NCI-H2196 treated with DMSO at 0.1 percent for 48 hours (cell line): ENCODE data around the gene MAML2.
"Not testable (repeated sequence)": the region's sequence is repeated elsewhere in the genome, so short reads cannot be mapped to it uniquely, and the experiment has no call there.

Source experiments
- DNase-seq: peaks from one replicate; lab custom pipeline; 2025; ENCODE audit not compliant: unreplicated experiment; lab: John Stamatoyannopoulos, UW

Gene MAML2

DNA sequence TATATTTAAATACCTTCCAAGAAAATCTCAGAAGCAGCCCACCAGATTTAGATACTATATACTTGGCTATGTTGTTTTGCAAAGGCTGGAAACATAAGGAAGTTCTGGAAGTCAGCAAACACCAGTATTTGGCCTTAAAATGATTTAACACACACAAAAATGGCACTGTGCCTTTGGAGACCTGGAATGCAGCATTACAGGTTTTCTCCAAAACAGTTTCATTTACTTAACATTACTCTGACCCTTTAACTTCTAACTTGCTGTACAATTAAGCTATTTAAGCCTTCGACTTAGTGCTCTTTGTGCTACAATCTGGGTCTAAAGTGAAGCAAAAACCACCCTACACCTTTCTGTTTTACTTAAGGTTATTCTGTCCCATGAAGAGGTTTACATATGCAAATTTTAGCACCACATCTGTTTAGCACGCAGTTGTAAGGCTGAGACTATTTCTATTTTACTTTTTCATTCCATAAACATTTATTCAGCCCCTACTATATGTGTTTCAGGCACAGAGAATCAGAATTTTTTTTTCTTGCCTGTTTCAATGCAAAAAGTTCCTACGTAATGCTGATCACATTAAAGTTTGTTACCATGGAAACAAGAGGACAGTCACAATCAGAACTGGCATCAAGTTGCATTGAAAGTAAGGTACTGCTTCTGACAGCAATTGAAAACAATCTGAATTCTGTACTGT lies 70.3 kb downstream of the MAML2 start:
- no peak for DNase-seq

DNA sequence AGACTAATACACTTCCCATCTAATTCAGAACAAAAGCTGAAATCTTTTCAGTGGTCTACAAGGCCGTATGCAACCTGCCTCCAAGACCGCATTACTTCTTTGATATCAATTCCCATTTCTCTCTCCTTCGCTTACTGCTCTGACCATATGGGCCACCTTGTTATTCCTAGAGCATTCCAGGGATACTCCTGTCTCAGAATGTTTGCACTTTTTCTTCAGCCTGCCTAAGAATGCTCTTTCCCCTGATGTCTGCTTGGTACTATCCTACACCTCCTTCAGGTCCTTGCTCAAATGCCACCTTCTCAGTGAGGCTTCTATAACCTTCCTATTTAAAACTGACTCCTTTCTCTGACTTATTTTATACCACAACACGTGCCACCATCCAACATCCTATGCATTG lies 71.2 kb downstream of the MAML2 start:
- no peak for DNase-seq

DNA sequence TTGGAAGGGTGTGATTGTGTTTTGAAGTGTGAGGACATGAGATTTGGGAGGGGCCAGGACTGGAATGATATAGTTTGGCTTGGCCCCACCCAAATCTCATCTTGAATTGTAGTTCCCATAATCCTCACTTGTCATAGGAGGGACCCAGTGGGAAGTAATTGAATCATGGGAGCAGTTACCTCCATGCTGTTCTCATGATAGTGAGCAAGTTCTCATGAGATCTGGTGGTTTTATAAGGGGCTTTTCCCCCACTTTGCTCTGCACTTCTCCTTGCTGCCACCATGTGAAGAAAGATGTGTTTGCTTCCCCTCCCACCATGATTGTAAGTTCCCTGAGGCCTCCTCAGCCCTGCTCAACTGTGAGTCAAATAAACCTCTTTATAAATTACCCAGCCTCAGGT lies 71.6 kb downstream of the MAML2 start:
- not testable (repeated sequence) for DNase-seq

DNA sequence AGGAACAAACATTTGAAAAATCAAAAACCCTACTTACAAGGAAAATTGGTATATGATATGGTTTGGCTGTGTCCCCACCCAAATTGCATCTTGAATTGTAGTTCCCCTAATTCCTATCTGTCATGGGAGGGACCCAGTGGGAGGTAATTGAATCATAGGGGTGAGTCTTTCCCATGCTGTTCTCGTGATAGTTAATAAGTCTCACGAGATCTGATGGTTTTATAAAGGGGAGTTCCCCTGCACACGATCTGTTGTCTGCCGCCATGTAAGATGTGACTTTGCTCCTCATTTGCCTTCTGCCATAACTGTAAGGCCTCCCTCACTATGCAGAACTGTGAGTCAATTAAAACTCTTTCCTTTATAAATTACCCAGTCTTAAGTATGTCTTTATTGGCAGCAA lies 74.5 kb downstream of the MAML2 start:
- DNase-seq = not testable (repeated sequence)

DNA sequence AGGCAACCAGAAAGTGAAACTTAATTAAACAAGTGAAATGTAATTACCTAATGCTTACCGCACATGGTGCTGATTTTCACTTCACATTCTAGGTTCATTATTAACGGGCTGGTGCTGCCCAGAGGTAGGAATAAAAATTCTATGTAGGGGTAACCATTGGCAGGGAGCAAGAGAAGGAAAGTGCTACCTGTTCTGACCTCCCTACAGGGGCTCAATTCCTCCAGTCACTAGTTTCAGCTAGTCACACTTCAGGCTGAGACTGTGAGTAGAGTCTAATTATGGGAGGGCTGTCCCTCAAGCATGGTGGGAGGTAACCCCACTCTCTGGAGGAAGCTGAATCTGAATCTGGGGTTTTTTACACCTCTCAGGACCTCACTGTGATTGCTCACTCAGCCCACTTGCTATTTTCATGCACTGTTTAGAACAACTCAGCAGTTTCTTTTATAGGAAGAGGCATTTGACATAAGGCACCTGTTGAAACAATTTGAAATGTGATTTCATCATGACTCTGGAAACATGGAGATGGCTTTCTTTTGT lies 75.4 kb downstream of the MAML2 start:
- no peak for DNase-seq

DNA sequence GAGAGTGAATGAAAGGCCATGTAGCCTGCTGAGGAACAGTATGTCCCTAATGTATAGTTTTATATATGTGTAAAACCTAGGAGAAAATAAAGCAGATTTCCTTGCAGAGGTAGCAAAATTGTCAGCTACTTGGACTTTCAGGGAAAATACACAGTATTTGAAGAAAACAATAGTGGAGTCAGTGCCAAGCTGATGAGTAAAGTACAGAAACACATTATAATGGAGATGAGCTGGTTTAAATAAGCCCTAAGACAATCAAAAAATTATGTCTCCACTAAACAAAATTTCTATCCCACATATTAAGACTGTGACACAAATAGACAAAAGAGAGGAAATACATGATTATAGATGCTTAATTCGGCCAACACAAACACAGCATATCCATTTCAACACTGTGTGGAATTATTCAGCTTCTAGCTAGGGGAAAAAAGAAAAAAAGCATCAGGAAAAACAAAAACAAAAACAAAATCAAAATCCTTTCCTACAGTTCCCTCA lies 75.9 kb downstream of the MAML2 start:
- no peak for DNase-seq

DNA sequence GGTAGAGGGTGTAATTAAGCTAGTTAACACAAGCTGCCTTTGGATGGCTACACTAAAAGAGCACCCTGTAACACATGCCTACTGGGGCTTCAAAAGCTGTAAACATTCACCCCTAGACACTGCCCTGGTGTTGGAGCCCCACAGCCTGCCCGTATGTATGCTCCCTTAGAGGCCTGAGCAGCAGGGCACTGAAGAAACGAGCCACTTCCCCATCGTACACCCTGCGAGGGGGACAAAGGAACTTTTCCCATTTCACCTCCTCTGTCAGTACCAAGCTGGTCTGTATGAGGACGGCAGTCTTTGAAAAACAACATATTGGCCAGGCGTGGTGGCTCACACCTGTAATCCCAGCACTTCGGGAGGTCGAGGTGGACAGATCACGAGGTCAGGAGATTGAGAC lies 77.0 kb downstream of the MAML2 start:
- no peak for DNase-seq

DNA sequence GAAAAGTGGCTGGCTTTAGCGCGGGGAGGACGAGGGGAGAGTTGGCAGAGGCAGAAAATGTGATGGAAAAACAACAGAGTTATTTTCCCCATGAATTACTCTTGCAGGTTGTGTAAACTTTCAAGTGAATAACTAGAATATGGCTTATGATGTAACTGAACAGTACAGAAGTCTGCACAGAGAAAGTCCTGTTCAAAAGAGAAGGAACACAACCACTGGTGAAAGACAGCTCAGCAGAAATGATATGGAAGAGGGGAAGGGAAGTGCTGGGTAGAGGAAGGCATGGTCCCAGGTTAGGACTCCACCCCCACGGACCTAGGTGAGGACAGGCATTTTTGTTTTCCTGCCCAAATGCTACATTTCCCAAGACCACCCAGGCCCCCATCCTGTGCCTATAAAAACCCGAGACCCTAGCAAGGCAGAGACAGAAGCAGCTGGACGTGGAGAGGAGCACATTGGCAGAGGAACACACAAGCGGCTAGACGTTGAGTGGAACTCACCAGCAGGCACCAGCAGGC lies 77.7 kb downstream of the MAML2 start:
- DNase-seq = no peak

DNA sequence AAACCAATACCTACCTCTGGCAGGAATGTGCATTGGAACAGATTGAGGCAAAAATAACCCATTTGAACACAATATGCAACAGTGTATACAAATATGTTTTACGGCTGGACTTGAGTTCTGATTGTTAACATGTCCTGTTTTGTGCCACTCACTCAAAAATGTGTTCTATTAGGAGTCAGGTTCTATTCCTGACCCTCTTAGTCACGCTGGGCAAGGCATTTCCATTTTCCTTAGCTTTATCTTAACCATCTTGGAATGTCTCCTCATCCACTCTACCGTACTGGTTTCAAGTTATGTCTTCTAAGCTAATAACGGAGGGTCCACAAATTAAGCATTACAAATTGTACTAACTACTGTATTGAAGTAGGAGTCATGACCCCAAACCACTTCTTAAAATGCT lies 78.6 kb downstream of the MAML2 start:
- no peak for DNase-seq

DNA sequence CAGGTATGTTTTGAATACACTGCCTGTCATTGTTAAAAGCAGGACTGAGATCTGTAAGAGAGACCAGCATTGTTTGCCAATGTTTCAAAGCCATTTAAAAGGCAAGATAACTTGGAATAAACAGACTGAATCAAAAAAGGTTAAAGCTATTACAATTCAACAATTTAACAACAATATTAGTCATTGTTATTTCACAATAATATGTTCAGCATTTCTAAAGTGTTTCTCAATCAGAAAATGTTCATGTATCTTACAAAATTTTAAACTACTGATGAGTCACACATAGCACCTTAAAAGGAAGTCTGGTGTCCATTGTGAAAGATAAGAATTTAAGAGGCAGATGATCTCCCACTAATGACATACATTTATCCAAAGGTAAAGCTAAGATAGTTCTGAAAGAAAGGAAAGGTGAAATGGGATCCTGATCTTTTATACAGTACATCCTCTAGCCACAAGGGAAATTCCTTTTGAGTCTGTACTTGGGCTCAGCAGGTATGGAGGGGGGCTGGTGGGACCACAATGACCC lies 79.7 kb downstream of the MAML2 start:
- no peak for DNase-seq

DNA sequence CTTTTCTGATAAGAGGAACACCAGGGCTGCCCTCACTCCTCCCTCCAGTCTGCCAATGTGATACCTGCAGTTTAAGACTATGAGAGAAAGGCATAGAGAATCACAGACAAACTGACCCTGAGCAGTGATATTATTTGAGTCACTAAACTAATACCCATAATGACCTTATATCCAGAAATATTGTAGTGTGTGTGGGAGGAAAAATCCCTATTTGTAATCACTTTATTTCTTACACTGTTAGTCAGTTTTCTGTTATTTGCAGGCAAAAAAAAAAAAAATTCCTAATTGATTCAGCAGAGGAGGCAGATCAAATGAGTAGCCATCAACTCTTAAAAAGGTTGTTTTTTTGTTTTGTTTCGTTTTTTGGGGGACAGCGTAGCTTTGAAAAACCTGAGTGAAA lies 82.5 kb downstream of the MAML2 start:
- DNase-seq = no peak

DNA sequence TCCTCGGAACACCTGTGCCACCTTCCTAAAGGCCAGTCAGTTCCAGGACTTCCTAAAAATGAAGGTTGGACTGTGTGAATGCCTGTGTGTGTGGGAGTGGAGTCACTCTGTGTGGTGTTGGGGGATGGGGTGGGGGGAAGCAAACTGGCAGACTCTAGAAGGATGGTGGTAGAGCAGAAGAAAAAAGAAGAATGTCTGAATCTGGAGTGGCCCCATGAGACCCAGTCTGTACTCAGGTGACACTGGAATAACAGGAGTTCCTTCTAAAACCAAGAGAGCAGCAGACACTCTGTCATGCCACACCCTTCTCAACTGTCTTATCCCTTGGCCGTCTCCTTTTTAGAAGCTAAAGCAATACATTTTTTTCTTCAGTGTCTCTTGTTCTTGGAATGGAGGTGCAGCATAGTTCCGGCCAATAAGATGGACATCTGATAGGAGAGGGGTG lies 82.9 kb downstream of the MAML2 start:
- no peak for DNase-seq

DNA sequence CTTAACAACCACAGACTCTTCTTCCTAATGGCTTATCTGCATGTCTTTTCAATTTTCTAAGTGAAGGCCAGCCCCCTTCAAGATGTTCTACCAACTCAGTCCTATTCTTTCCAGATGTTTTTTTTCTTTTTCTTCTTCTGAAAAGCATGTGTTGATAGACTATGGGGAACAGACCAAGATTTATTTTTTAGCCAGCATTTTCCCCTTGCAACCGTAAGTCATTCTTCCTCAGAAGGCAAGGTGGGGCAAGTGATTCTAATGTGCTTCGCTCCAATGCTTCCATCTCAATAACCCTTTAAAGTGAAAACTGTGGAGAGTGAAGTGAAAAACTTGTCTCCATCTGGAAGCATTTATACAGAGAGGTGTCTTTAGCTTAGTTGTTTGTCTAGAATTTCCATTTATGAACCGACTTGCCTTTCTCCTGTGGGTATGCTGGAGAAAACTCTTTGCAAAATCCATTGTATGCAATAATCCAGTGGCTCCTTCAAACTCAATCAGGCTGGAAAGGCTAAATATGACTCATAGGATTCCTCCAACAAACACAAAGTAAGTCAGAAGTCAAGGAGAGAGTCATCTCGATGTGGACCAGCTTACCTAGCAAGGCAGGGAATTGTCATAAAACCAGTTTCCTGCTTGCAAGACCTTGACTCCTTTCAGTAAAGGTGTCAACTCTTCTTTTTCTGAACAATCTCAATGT lies 83.7 kb downstream of the MAML2 start:
- no peak for DNase-seq

DNA sequence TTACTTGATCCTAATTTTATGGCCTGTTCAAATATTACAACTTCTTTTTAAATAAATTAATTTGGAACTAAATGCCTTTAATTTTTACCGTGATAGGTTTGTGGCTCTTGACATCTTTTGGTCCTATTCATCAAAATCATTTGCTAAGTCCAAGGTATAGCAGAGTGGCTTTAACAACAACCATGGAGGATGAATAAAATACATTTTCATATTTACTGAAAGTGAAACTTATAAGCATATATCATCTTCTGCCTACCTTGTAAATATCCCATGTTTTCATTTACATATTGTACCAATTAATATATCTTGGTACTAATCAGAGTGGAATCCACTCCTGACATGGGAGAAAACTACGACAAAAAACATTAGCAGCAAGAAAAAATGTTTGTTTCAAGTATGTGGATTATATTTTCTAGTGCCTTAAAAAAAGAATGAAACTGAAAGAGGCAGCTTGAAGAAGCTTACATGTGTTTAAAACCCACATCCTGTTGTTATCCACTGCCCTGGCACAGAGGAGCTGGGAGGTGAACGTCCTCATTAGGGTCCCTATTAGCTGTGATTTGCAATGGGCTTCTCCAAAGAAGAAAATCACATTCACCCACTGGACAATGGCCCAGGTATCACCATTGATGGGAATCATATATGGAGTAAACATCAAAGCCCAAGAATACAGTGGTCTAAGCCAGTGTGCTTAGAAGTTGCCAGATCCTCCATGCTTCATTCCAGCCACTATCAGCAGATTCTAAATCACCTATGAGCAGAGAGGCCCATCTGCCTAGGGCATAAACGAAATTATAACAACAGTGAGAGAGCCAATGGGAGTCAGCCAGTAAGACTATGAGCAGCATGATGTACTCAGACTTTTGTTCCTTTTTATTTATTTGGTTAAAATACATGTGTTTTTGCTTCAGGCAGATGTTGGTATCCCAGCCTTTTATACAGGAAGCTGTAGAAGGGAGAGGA lies 84.7 kb downstream of the MAML2 start:
- DNase-seq = no peak

DNA sequence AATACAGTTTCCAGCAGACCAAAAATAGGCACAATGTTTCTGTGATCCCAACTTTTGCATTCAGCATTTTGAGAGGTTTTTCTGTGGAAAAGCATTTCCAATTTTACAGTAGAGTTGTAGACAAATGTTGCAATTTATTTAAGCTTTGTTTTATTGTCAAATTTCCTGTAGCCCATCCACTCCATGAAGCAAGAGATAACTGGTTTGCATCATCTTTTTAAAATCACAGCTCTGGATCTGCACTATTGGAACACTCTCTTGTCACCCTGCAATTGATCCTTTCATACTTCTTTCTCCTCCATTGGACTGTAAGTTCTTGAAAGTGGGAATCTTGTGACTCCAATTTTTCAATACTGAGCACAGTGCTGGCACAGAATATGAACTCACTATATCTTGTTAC lies 86.0 kb downstream of the MAML2 start:
- no peak for DNase-seq

DNA sequence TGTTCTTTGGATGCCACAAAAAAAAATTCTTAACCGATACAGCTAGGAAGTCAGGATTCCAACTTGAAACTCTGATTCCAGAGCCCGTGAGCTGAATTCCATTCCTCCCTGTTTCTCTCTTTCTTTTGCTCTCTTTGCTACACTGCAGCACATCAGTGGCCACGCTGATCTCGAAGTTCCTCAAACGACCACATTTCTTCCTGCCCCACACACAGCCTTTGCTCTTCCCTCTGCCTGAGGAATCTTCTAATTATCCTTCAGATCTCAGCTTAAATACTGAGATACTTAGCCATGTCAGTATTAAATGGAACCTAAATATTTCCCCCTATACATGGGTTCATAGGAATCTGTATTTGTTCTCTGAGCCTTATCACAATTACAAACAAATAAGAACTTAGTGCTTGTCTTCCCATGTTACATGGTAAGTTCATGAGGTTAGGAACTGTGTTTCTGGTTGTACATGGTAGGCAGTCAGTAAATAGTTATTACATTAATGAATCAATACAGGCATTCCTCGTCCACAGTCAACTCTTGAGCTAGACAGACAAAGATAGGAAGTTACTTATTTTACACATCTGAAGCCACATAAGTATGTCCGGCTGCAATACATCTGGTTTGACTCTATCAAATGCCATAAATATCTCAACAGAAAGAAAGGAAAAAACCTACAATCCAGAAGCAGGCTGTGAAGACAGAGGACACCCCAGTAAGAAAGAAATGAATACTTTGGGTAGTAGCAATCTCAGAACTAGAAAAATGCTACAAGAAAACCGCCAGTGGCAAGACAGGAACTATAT lies 86.6 kb downstream of the MAML2 start:
- no peak for DNase-seq

DNA sequence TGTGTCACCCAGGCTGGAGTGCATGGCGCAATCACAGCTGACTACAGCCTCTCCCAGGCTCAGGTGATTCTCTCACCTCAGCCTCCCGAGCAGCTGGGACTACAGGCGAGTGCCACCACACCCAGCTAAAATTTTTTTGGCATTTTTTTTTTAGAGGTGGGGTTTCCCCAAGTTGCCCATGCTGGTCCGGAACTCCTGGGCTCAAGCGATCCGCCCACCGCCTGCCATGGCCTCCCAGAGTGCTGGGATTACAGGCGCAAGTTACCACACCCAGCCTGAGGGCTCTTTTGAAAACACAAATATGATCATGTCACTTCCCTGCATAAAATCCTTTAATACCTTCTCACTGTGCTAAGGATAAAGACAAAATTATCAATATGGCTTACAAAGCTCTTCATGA lies 88.1 kb downstream of the MAML2 start:
- DNase-seq = no peak

DNA sequence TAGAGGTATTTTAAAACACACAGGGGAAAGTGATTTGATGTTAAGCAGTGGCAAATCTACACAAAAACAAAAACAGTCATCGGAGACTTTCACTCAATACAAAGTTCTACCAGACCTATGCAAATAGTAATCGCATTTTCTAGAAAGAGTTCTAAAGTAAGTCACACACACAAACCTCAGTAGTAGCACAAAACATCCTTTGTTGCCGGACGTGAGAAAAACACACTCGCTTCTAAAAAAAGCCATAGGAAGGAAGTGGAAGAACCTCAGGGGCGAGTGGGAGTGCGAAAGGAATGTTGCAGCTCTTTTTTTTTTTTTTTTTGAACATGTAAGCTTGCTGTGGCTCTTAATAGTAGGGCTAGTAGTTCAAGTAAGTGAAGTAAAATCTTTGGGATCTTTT lies 88.9 kb downstream of the MAML2 start:
- DNase-seq = no peak

DNA sequence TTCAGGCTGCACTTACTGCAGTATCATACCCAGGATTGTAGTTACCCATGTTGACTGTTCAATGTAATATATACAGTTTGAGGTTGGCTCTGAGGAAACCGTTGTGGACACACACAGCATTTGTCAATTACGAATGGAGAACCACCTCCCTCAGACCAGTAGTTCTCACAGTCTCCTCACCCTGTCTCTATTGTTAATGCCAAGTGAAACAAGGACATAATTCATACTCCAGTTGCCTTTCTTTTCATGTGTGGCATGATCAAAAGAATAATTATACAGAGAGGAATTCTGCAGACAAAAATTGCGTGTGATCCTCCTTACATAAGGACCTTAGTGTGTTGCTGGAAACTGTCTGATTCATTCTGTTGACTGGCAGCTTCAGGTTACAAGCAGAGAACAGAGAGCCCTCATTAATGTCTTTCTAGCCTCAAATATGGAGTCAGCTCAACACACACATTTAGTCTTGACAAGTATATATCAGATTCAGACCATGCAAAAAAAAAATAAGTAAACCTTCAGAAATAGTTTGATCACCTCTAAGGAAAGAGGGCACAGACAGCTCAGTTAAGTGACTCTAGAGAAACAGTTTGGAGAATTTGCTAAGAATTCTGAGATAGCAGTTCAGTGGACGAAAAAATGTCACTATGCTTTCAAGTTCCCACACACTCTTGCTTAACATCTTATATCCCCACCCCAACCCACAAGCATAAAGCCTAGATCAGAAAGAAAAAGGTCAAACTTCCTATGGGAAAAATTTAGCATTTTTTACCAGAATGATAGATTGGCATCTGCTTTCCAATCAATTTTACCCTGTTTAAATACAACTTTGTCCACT lies 96.1 kb downstream of the MAML2 start:
- DNase-seq = no peak
